ENCODE measurements around the gene RNF113B.

Gene RNF113B

DNA sequence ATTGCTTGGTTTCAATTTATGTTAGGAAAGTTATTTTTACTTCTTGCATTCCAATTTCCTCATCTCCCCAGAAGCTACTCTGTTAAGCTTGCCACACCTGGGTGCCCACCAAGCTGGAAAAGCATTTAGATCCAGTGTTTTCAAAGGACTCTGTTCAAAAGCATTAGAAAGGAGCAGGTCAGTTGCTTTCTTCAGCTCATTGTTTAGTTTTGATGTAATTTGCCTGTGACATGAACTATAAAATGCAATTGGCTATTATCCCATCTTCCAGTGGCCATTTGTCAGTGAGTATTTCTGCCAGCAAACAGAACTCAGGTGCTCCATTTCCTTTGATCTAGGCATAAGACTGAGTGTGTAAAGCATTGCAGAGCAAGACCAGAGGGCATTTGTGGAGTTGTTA, 46.7 kb upstream of the RNF113B start:
- TF ChIP-seq, protein P1, sequence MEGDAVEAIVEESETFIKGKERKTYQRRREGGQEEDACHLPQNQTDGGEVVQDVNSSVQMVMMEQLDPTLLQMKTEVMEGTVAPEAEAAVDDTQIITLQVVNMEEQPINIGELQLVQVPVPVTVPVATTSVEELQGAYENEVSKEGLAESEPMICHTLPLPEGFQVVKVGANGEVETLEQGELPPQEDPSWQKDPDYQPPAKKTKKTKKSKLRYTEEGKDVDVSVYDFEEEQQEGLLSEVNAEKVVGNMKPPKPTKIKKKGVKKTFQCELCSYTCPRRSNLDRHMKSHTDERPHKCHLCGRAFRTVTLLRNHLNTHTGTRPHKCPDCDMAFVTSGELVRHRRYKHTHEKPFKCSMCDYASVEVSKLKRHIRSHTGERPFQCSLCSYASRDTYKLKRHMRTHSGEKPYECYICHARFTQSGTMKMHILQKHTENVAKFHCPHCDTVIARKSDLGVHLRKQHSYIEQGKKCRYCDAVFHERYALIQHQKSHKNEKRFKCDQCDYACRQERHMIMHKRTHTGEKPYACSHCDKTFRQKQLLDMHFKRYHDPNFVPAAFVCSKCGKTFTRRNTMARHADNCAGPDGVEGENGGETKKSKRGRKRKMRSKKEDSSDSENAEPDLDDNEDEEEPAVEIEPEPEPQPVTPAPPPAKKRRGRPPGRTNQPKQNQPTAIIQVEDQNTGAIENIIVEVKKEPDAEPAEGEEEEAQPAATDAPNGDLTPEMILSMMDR (IDR thresholded peaks at IDR 0.05; ENCODE audit: poor library complexity, severe bottlenecking) = no peak
- H3K4me1 ChIP-seq (ENCODE audit: insufficient read depth, poor library complexity, severe bottlenecking) = peaks cover 5% of the 10 kb centered on the region
- no peak for ATAC-seq (ENCODE audit: low read depth)
- no peak overlapping the region for H3K4me3 ChIP-seq (ENCODE audit: severe bottlenecking)
- no peaks in the 10 kb centered on the region for H3K27me3 ChIP-seq (ENCODE audit: insufficient read depth, poor library complexity, severe bottlenecking)
- no peak overlapping the region for H3K27ac ChIP-seq (ENCODE audit: poor library complexity, severe bottlenecking)
- no peaks in the 10 kb centered on the region for H3K36me3 ChIP-seq (ENCODE audit: low read depth)
- DNase-seq (ENCODE audit: low spot score) = no peak
- no peaks in the 10 kb centered on the region for H3K9me3 ChIP-seq (ENCODE audit: severe bottlenecking)

DNA sequence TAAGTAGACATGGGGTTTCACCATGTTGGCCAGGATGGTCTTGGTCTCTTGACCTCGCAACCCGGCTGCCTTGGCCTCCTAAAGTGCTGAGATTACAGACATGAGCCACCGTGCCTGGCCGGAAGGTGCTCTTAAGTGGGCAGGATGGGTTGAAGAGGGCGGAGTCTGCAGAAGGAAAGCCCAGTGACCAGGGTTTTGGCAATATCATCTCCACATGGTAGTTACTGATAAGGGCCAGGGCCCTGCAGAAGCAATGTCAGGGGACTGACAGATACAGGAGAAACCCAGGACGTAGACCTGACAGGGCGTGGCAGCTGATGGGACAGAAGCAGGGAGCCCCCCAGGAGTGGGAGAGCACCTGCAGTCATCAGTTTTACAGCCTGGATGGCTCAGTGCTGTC, 45.7 kb upstream of the RNF113B start:
- ATAC-seq (ENCODE audit: low read depth) = no peak
- TF ChIP-seq, protein P1 (IDR thresholded peaks at IDR 0.05; ENCODE audit: poor library complexity, severe bottlenecking) = no peak
- H3K36me3 ChIP-seq (ENCODE audit: low read depth) = no peaks in the 10 kb centered on the region

DNA sequence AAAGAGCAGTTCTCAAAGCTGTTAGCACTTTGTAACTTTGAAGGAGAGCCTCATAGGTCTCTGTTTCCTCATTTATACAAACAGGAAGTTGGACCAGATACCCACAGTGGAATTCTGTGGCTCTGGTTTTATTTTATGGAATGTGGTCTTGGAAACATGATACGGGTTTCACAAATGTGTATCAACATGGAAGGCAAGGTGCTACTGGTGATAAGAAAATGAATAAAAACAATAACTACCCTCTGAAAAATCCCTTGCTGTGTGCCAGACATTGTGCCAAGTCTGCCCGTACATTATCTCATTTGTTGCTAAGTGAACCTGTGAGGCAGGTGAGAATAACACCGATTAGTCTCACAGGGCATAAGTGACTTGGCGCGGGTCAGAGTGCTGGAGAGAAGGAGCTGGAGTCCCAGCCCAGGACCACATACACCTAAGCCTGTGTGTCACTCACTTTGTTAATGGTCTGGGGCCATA, 45.0 kb upstream of the RNF113B start:
- ATAC-seq (ENCODE audit: low read depth) = no peak
- Histone ChIP-seq H3K9me3 (ENCODE audit: severe bottlenecking) (no peaks in the 10 kb centered on the region), H3K36me3 (ENCODE audit: low read depth) (no peaks in the 10 kb centered on the region), H3K27me3 (ENCODE audit: insufficient read depth, poor library complexity, severe bottlenecking) (no peaks in the 10 kb centered on the region), H3K27ac (ENCODE audit: poor library complexity, severe bottlenecking) (no peak overlapping the region), H3K4me3 (ENCODE audit: severe bottlenecking) (no peak overlapping the region), H3K4me1 (ENCODE audit: insufficient read depth, poor library complexity, severe bottlenecking) (peaks cover 5% of the 10 kb centered on the region)
- no peak for DNase-seq (ENCODE audit: low spot score)
- TF ChIP-seq, protein P1 (IDR thresholded peaks at IDR 0.05; ENCODE audit: poor library complexity, severe bottlenecking) = no peak

More for the DNA sequence above, 45.7 kb upstream of the RNF113B start:
- Histone ChIP-seq H3K27ac (ENCODE audit: poor library complexity, severe bottlenecking) (no peak overlapping the region), H3K27me3 (ENCODE audit: insufficient read depth, poor library complexity, severe bottlenecking) (no peaks in the 10 kb centered on the region), H3K9me3 (ENCODE audit: severe bottlenecking) (no peaks in the 10 kb centered on the region), H3K4me3 (ENCODE audit: severe bottlenecking) (no peak overlapping the region), H3K4me1 (ENCODE audit: insufficient read depth, poor library complexity, severe bottlenecking) (peaks cover 5% of the 10 kb centered on the region)
- no peak for DNase-seq (ENCODE audit: low spot score)

DNA sequence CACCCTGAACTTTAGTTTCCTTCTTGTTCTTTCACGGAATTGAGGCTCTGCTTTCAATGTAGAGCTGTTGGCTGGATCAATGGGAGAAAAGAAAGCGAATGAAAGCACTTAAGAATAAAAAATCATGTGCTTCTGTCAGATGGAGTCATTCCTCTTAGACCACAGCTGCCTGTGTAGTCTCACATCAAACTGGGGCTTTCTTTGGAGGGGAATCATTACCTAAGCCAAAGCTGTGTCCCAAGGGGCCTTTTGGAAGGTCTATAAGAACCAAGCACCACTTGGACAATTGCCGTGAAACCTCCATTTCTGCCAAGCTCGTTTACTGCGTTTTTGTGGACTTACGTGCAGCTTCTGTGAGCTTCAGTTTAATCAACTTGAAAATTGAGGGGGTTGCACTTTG, 44.2 kb upstream of the RNF113B start:
- TF ChIP-seq, protein P1 (IDR thresholded peaks at IDR 0.05; ENCODE audit: poor library complexity, severe bottlenecking) = no peak
- H3K4me1 ChIP-seq (ENCODE audit: insufficient read depth, poor library complexity, severe bottlenecking) = peaks cover 9% of the 10 kb centered on the region
- DNase-seq (ENCODE audit: low spot score) = no peak

DNA sequence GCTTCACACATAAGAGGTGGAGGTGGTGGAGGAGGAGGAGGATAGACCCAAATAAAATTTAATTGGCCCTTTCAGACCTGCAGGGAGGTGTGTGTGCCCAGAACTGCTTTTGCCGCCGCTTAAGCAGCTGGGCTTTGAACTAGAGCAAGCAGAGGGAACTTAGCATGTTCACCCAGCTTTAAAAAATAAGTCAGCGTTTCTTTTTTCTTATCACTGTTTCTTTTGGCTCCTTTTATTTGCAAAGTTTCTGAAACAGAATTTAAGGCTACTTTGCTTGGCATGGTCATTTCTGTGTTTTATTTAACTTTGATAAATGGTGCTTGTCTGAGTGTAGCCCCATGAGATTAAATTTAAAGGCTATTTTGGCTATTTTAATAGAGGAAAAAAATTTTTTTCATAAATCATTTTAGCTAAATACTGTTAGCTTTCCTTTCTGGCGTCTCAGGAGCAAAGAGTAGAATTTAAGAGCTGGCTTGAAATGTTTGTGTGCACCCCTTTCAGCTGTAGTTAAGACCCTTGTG, 43.3 kb upstream of the RNF113B start:
- H3K36me3 ChIP-seq (ENCODE audit: low read depth) = peaks cover 5% of the 10 kb centered on the region
- peaks cover 17% of the 10 kb centered on the region for H3K4me1 ChIP-seq (ENCODE audit: insufficient read depth, poor library complexity, severe bottlenecking)
- TF ChIP-seq, protein P1 (IDR thresholded peaks at IDR 0.05; ENCODE audit: poor library complexity, severe bottlenecking) = no peak
- ATAC-seq (ENCODE audit: low read depth) (no peak), DNase-seq (ENCODE audit: low spot score) (no peak)
- no peak overlapping the region for H3K4me3 ChIP-seq (ENCODE audit: severe bottlenecking)
- H3K27me3 ChIP-seq (ENCODE audit: insufficient read depth, poor library complexity, severe bottlenecking) = no peaks in the 10 kb centered on the region
- no peak overlapping the region for H3K27ac ChIP-seq (ENCODE audit: poor library complexity, severe bottlenecking)
- no peaks in the 10 kb centered on the region for H3K9me3 ChIP-seq (ENCODE audit: severe bottlenecking)

More for the DNA sequence above, 44.2 kb upstream of the RNF113B start:
- Histone ChIP-seq H3K4me3 (ENCODE audit: severe bottlenecking) (no peak overlapping the region), H3K27me3 (ENCODE audit: insufficient read depth, poor library complexity, severe bottlenecking) (no peaks in the 10 kb centered on the region), H3K27ac (ENCODE audit: poor library complexity, severe bottlenecking) (no peak overlapping the region), H3K36me3 (ENCODE audit: low read depth) (no peaks in the 10 kb centered on the region; the same call in 1 of the 2 replicates), H3K9me3 (ENCODE audit: severe bottlenecking) (no peaks in the 10 kb centered on the region)
- ATAC-seq (ENCODE audit: low read depth) = no peak
